Hepatocyte (in vitro differentiated cells): ENCODE data around the gene PIK3R4.

Experiments used
- CTCF ChIP-seq: fragments of 200-600 bp; sonication (generic); IDR thresholded peaks from 2 replicates; pipeline ENCODE4 v1.5.1; 2016; ENCODE audit warnings: antibody characterized with exemption, mild to moderate bottlenecking; ENCODE audit not compliant: poor library complexity
- EZH2 ChIP-seq: fragments of 200-600 bp; sonication (generic); IDR thresholded peaks from 2 replicates; pipeline ENCODE4 v1.6.1; 2016; ENCODE audit warnings: antibody characterized with exemption, mild to moderate bottlenecking, borderline replicate concordance
- EZH2phosphoT487 ChIP-seq: fragments of 200-600 bp; sonication (generic); IDR thresholded peaks from one replicate; pipeline ENCODE4 v1.6.1; 2018; ENCODE audit warnings: antibody characterized with exemption, mild to moderate bottlenecking, low read depth, moderate library complexity; ENCODE audit not compliant: unreplicated experiment, severe bottlenecking

DNA sequence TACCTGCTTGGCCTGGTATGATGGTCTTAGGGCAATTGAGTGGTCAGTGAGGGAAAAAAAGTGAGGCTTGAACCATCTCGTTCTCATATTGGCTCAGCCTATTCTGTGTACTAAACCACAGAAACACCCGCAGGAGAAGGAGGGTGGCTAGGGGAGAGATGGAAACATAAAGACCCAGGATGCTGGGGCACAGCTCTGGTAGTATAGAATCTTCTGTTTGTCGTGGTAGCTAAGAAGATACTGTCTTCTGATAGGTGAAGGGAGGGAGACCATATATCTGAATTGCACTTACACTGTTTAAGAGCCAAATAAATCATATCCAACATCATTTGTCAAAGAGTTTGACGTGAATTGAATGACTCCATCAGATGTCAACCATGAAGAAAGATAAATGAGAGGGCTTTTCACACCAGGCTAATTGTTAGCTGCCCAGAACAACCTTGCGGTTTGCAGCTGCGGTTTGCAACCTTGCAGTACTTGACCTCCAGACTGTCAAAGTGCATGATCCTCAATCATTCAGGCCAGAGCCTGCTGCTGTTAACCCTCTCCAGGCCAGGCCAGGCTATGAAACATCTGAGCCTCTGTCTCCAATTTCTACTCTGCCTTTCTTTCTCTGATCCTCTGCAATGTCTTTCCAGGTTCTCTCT lies 40.9 kb upstream of the PIK3R4 start:
- TF ChIP-seq EZH2 (no peak), CTCF (no peak), EZH2phosphoT487 (no peak)
